SK-N-SH treated with all-trans-retinoic acid at 6 μM for 48 hours (cell line): ENCODE data around the gene FAM110A.

Experiments
- ATAC-seq: fragments of 200-7000 bp; cut with Tn5 transposase; 3 replicates; pipeline ENCODE4 v1.9.1; 2020; ENCODE audit warnings: mild to moderate bottlenecking, moderate library complexity
- ARNTL ChIP-seq: fragments of 450-650 bp; formaldehyde crosslinking; IDR thresholded peaks from 2 replicates; pipeline ENCODE4 v1.5.0; 2020; ENCODE audit warnings: low read depth, mild to moderate bottlenecking, moderate library complexity, borderline replicate concordance
- BACH2 ChIP-seq: fragments of 250-450 bp; sonication (Bioruptor Pico); IDR thresholded peaks from 2 replicates; pipeline ENCODE4 v1.9.0; 2021; ENCODE audit warnings: mild to moderate bottlenecking, borderline replicate concordance
- CSDC2 ChIP-seq: fragments of 250-450 bp; sonication (Bioruptor Pico); IDR thresholded peaks from 2 replicates; pipeline ENCODE4 v1.5.0; 2020; ENCODE audit warnings: mild to moderate bottlenecking, moderate library complexity
- CSRNP3 ChIP-seq: fragments of 250-450 bp; sonication (Bioruptor Pico); IDR thresholded peaks from 2 replicates; pipeline ENCODE4 v1.5.1; 2021; ENCODE audit warnings: mild to moderate bottlenecking, moderate library complexity
- ISL1 ChIP-seq: fragments of 250-450 bp; sonication (Bioruptor Pico); IDR thresholded peaks from 2 replicates; pipeline ENCODE4 v2.1.2; 2022; ENCODE audit warnings: mild to moderate bottlenecking, moderate library complexity
- OSR1 ChIP-seq: fragments of 250-450 bp; sonication (Bioruptor Pico); IDR thresholded peaks from 2 replicates; pipeline ENCODE4 v1.8.0; 2022; ENCODE audit warnings: moderate library complexity, mild to moderate bottlenecking, inconsistent platforms
- POU6F1 ChIP-seq: fragments of 250-450 bp; sonication (Bioruptor Pico); IDR thresholded peaks from 2 replicates; pipeline ENCODE4 v1.8.0; 2021; ENCODE audit warnings: low read depth, mild to moderate bottlenecking, moderate library complexity, borderline replicate concordance
- PPARA ChIP-seq: fragments of 250-450 bp; sonication (Bioruptor Pico); IDR thresholded peaks from 2 replicates; pipeline ENCODE4 v1.5.0; 2020; ENCODE audit warnings: mild to moderate bottlenecking, borderline replicate concordance
- RARB ChIP-seq: fragments of 250-450 bp; sonication (Bioruptor Pico); IDR thresholded peaks from 2 replicates; pipeline ENCODE4 v1.8.0; 2021; ENCODE audit warnings: mild to moderate bottlenecking, moderate library complexity
- SNAI2 ChIP-seq: fragments of 250-450 bp; sonication (Bioruptor Pico); IDR thresholded peaks from 2 replicates; pipeline ENCODE4 v1.5.0; 2020; ENCODE audit warnings: mild to moderate bottlenecking, moderate library complexity
- TCF4 ChIP-seq: fragments of 250-450 bp; sonication (Bioruptor Pico); IDR thresholded peaks from 2 replicates; pipeline ENCODE4 v1.8.0; 2021; ENCODE audit warnings: mild to moderate bottlenecking, moderate library complexity, borderline replicate concordance
- TOX ChIP-seq: fragments of 250-450 bp; sonication (Bioruptor Pico); IDR thresholded peaks from 2 replicates; pipeline ENCODE4 v1.8.0; 2021; ENCODE audit warnings: mild to moderate bottlenecking, moderate library complexity, borderline replicate concordance
- ZC3H10 ChIP-seq: fragments of 250-450 bp; sonication (Bioruptor Pico); IDR thresholded peaks from 2 replicates; pipeline ENCODE4 v1.5.1; 2021; ENCODE audit warnings: mild to moderate bottlenecking, moderate library complexity
- ZFP3 ChIP-seq: fragments of 250-450 bp; sonication (Bioruptor Pico); IDR thresholded peaks from 2 replicates; pipeline ENCODE4 v1.5.0; 2020; ENCODE audit warnings: mild to moderate bottlenecking, moderate library complexity
- ZFP30 ChIP-seq: fragments of 450-650 bp; formaldehyde crosslinking; IDR thresholded peaks from 2 replicates; pipeline ENCODE4 v1.5.0; 2022; ENCODE audit warnings: mild to moderate bottlenecking, moderate library complexity
- ZNF70 ChIP-seq: fragments of 450-650 bp; formaldehyde crosslinking; IDR thresholded peaks from 2 replicates; pipeline ENCODE4 v1.5.0; 2020; ENCODE audit warnings: mild to moderate bottlenecking, moderate library complexity
- ZNF8 ChIP-seq: fragments of 450-650 bp; formaldehyde crosslinking; IDR thresholded peaks from 2 replicates; pipeline ENCODE4 v1.5.0; 2020; ENCODE audit warnings: mild to moderate bottlenecking, moderate library complexity
- TF ChIP-seq, protein P1 (sequence below): fragments of 250-450 bp; sonication (Bioruptor Pico); IDR thresholded peaks from 2 replicates; pipeline ENCODE4 v1.8.0; 2020; ENCODE audit warnings: mild to moderate bottlenecking, moderate library complexity, borderline replicate concordance
- TF ChIP-seq, protein P2 (sequence below): fragments of 250-450 bp; sonication (Bioruptor Pico); IDR thresholded peaks from 2 replicates; pipeline ENCODE4 v1.5.0; 2020; ENCODE audit warnings: mild to moderate bottlenecking, moderate library complexity

Gene FAM110A

GRCh38 chr20:872855-873520 lies 39.5 kb downstream of the FAM110A start:
- TF ChIP-seq ZNF8 (CRISPR knock-in tag) = no peak
- no peak for TF ChIP-seq CSRNP3
- TF ChIP-seq POU6F1 (CRISPR knock-in tag) = no peak
- TF ChIP-seq ISL1 (CRISPR knock-in tag) = no peak
- no peak for TF ChIP-seq TCF4
- TF ChIP-seq ZC3H10 (CRISPR knock-in tag) = no peak
- TF ChIP-seq ARNTL (CRISPR knock-in tag) = no peak
- TF ChIP-seq BACH2 (CRISPR knock-in tag) = no peak
- TF ChIP-seq, protein P1, sequence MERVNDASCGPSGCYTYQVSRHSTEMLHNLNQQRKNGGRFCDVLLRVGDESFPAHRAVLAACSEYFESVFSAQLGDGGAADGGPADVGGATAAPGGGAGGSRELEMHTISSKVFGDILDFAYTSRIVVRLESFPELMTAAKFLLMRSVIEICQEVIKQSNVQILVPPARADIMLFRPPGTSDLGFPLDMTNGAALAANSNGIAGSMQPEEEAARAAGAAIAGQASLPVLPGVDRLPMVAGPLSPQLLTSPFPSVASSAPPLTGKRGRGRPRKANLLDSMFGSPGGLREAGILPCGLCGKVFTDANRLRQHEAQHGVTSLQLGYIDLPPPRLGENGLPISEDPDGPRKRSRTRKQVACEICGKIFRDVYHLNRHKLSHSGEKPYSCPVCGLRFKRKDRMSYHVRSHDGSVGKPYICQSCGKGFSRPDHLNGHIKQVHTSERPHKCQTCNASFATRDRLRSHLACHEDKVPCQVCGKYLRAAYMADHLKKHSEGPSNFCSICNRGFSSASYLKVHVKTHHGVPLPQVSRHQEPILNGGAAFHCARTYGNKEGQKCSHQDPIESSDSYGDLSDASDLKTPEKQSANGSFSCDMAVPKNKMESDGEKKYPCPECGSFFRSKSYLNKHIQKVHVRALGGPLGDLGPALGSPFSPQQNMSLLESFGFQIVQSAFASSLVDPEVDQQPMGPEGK (CRISPR knock-in tag) = no peak
- TF ChIP-seq, protein P2, sequence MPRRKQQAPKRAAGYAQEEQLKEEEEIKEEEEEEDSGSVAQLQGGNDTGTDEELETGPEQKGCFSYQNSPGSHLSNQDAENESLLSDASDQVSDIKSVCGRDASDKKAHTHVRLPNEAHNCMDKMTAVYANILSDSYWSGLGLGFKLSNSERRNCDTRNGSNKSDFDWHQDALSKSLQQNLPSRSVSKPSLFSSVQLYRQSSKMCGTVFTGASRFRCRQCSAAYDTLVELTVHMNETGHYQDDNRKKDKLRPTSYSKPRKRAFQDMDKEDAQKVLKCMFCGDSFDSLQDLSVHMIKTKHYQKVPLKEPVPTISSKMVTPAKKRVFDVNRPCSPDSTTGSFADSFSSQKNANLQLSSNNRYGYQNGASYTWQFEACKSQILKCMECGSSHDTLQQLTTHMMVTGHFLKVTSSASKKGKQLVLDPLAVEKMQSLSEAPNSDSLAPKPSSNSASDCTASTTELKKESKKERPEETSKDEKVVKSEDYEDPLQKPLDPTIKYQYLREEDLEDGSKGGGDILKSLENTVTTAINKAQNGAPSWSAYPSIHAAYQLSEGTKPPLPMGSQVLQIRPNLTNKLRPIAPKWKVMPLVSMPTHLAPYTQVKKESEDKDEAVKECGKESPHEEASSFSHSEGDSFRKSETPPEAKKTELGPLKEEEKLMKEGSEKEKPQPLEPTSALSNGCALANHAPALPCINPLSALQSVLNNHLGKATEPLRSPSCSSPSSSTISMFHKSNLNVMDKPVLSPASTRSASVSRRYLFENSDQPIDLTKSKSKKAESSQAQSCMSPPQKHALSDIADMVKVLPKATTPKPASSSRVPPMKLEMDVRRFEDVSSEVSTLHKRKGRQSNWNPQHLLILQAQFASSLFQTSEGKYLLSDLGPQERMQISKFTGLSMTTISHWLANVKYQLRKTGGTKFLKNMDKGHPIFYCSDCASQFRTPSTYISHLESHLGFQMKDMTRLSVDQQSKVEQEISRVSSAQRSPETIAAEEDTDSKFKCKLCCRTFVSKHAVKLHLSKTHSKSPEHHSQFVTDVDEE (CRISPR knock-in tag) = no peak
- no peak for TF ChIP-seq RARB (CRISPR knock-in tag)
- TF ChIP-seq ZFP3 (CRISPR knock-in tag) = no peak
- no peak for TF ChIP-seq TOX (CRISPR knock-in tag)
- TF ChIP-seq PPARA = no peak
- TF ChIP-seq SNAI2 (CRISPR knock-in tag) = no peak
- no peak for TF ChIP-seq OSR1 (CRISPR knock-in tag)
- TF ChIP-seq ZNF70 (CRISPR knock-in tag) = no peak
- TF ChIP-seq CSDC2 = no peak
- no peak for ATAC-seq

DNA sequence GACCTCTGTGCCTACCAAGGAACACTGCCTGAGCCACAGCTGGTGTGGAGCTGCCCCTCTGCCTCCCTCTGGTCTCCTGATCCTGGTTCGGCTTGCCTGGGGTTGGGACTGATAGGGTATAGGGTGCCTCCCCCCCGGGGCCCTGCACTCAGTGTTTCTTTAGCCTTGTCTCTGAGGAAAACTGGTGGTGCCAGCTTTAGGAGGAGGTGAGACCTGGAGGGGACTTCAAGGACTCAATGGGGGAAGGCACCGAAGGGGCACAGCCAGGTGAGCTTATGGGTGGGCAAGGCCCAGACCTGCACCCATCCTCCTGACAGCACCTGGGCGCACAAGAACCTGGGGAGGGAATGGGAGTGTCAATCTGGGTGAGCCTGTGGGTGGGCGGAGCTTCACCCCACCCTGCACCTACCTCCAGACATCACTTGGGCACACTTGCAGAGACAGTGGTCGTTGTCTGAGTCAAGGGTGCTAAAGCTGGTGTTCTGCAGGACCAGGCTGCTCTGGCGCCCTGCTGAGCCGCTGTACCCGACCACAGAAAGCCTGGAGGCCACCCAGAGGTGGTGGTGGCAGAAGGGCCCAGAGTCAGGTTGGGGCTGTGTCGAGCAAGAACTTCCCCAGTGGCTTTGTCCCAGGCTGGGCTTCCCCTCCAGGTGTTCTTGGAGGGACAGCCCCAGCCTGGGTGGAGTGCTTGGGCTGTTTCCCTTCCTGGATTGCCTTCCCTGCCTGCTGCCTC lies 40.5 kb downstream of the FAM110A start:
- no peak for ATAC-seq
- TF ChIP-seq ZFP30 = no peak

- TF ChIP-seq OSR1 (CRISPR knock-in tag) (no peak), ZNF70 (CRISPR knock-in tag) (no peak), BACH2 (CRISPR knock-in tag) (no peak), ZC3H10 (CRISPR knock-in tag) (no peak)
- no peak for ATAC-seq
Observed at GRCh38 chr20:875115-875514, 41.6 kb downstream of the FAM110A start.

GRCh38 chr20:877814-878213 lies 44.3 kb downstream of the FAM110A start:
- ATAC-seq = no peak
- TF ChIP-seq CSDC2 (no peak), ISL1 (CRISPR knock-in tag) (no peak), BACH2 (CRISPR knock-in tag) (no peak), PPARA (no peak), ZC3H10 (CRISPR knock-in tag) (no peak), ZNF70 (CRISPR knock-in tag) (no peak), ZFP3 (CRISPR knock-in tag) (no peak), ZNF8 (CRISPR knock-in tag) (no peak), POU6F1 (CRISPR knock-in tag) (no peak), ZFP30 (no peak)
- TF ChIP-seq, protein P1 (CRISPR knock-in tag) = no peak
- TF ChIP-seq, protein P2 (CRISPR knock-in tag) = no peak
